CD4-positive, alpha-beta T cell treated with Interleukin-6 at 100 ng/mL for 8 hours (primary cell): ENCODE results near the gene TRPC4AP.

ENCODE experiments used
- DNase-seq: peaks from one replicate; pipeline ENCODE4 v3.0.0-alpha.2; 2020; ENCODE audit warnings: mixed read lengths, low spot score

Gene TRPC4AP

GRCh38 chr20:34987288-34988190 is 105.1 kb downstream of the TRPC4AP start:
- no peak for DNase-seq

GRCh38 chr20:34986311-34987287 is 106.0 kb downstream of the TRPC4AP start:
- DNase-seq: no peak

- no peak for DNase-seq
Measured at GRCh38 chr20:34985461-34986310, 106.9 kb downstream of the TRPC4AP start.

GRCh38 chr20:34984756-34985261 is 107.8 kb downstream of the TRPC4AP start:
- DNase-seq: no peak

- no peak for DNase-seq
Measured at GRCh38 chr20:34983995-34984735, 108.4 kb downstream of the TRPC4AP start.

- DNase-seq: no peak
Measured at GRCh38 chr20:34983089-34983820, 109.4 kb downstream of the TRPC4AP start.

GRCh38 chr20:34982270-34983088 is 110.1 kb downstream of the TRPC4AP start:
- DNase-seq: no peak

GRCh38 chr20:34980543-34981233 is 111.9 kb downstream of the TRPC4AP start:
- no peak for DNase-seq

GRCh38 chr20:34979366-34980153 is 113.0 kb downstream of the TRPC4AP start:
- DNase-seq: no peak

GRCh38 chr20:34978092-34978744 is 114.4 kb downstream of the TRPC4AP start:
- no peak for DNase-seq

GRCh38 chr20:34977365-34978091 is 115.1 kb downstream of the TRPC4AP start:
- DNase-seq: no peak

GRCh38 chr20:34976286-34976685 is 116.3 kb downstream of the TRPC4AP start:
- DNase-seq: no peak

GRCh38 chr20:34974246-34974645 is 118.4 kb downstream of the TRPC4AP start:
- DNase-seq: no peak

- DNase-seq: no peak
Measured at GRCh38 chr20:34971561-34972235, 120.9 kb downstream of the TRPC4AP start.

- no peak for DNase-seq
Measured at GRCh38 chr20:34970846-34971560, 121.6 kb downstream of the TRPC4AP start.
